HCT116 (cell line): ENCODE data around the gene RHOD. TPM values are rescaled to one million over a fixed set of nuclear protein-coding genes. Genes with fewer than 3 reads are reported as not detected.

Source experiments
- ATAC-seq: fragments of 200-7000 bp; cut with Tn5 transposase; 2 replicates; pipeline ENCODE4 v1.9.1; 2020; ENCODE audit warnings: mild to moderate bottlenecking, moderate library complexity
- BruUV-seq: library from RNA; stranded (reverse); fragments of 400-500 nt; replicated peaks from 2 replicates; lab custom pipeline; 2021; lab: Mats Ljungman, UMichigan
- CTCF ChIA-PET: fragments of 300-600 bp; sonication (Branson Sonifier 250); formaldehyde crosslinking; loops from one replicate; lab custom pipeline; 2021; ENCODE audit warnings: antibody characterized with exemption; lab: Charles Lee
- POLR2A ChIA-PET: fragments of 300-600, 350-600 bp; sonication (Branson Sonifier 250); formaldehyde crosslinking; loops from one replicate; lab custom pipeline; 2021; ENCODE audit warnings: antibody characterized with exemption; lab: Charles Lee
- RAD21 ChIA-PET, 2 experiments: fragments of 300-600 bp; sonication (Branson Sonifier 250); formaldehyde crosslinking; loops; one replicate each; lab custom pipeline; 2023; ENCODE audit warnings: low total read pairs in 2 of 2; ENCODE audit not compliant: uncharacterized antibody in 2 of 2, unreplicated experiment in 2 of 2, low non-redundant PET in 1 of 2; lab: Charles Lee
- DNase-seq: peaks from one replicate; pipeline ENCODE4 v3.0.0-alpha.2; 2010; ENCODE audit warnings: low read depth, low spot score
- H2AFZ ChIP-seq: fragments of 200-600 bp; shearing (Covaris generic), sonication (generic); 2 replicates; pipeline ENCODE4 v1.6.1; 2017; ENCODE audit warnings: low read depth, mixed run types, mixed read lengths, antibody characterized with exemption, low read length; ENCODE audit not compliant: poor library complexity, severe bottlenecking
- H3K27ac ChIP-seq: 2 replicates; pipeline ENCODE4 v1.5.1; 2012; ENCODE audit warnings: low read depth, low read length
- H3K27me3 ChIP-seq: fragments of 200-600 bp; sonication (generic); 2 replicates; pipeline ENCODE4 v1.6.1; 2016; ENCODE audit warnings: mixed run types, low read length, mixed read lengths; ENCODE audit not compliant: insufficient read depth
- H3K36me3 ChIP-seq, 2 experiments: fragments of 200-500 bp in 1 of 2; fragments of 200-600 bp in 1 of 2; sonication (Bioruptor generic) in 1 of 2; sonication (generic) in 1 of 2; 2 replicates each; pipeline versions ENCODE4 v1.5.1 to v1.6.1; 2014 to 2016; ENCODE audit warnings: low read length in 2 of 2, inconsistent platforms in 1 of 2, mixed read lengths in 1 of 2, mixed run types in 1 of 2; ENCODE audit not compliant: insufficient read depth in 2 of 2, control insufficient read depth in 1 of 2
- H3K4me1 ChIP-seq, 2 experiments: fragments of 200-600 bp in 1 of 2; sonication (generic) in 1 of 2; 2 replicates each; pipeline versions ENCODE4 v1.5.1 to v1.6.1; 2012 to 2017; ENCODE audit warnings: low read length in 2 of 2, inconsistent platforms in 1 of 2, mild to moderate bottlenecking in 1 of 2, mixed read lengths in 1 of 2, mixed run types in 1 of 2, moderate library complexity in 1 of 2; ENCODE audit not compliant: insufficient read depth in 2 of 2, control insufficient read depth in 1 of 2
- H3K4me2 ChIP-seq: fragments of 200-600 bp; sonication (generic); 2 replicates; pipeline ENCODE4 v1.6.1; 2017; ENCODE audit warnings: mixed run types, low read length, mixed read lengths
- H3K4me3 ChIP-seq, 2 experiments: fragments of 200-600 bp in 1 of 2; sonication (generic) in 1 of 2; replicated peaks in 1 of 2; 2 replicates each; pipeline ENCODE4 v1.5.1; 2011 to 2016; ENCODE audit warnings: low read length in 2 of 2, control low read depth in 1 of 2, low read depth in 1 of 2, mild to moderate bottlenecking in 1 of 2, mixed read lengths in 1 of 2, mixed run types in 1 of 2
- H3K79me2 ChIP-seq: fragments of 200-600 bp; sonication (generic); 2 replicates; pipeline ENCODE4 v1.6.1; 2017; ENCODE audit warnings: mild to moderate bottlenecking, mixed run types, low read length, moderate library complexity, mixed read lengths; ENCODE audit not compliant: insufficient read depth
- H3K9ac ChIP-seq: fragments of 200-600 bp; sonication (generic); 2 replicates; pipeline ENCODE4 v1.6.1; 2016; ENCODE audit warnings: low read length, mixed read lengths
- H3K9me2 ChIP-seq: fragments of 200-600 bp; sonication (generic), shearing (Covaris generic); 2 replicates; pipeline ENCODE4 v1.6.1; 2017; ENCODE audit warnings: mixed run types, mild to moderate bottlenecking, moderate library complexity; ENCODE audit not compliant: insufficient read depth
- H3K9me3 ChIP-seq, 2 experiments: fragments of 200-500 bp in 1 of 2; fragments of 200-600 bp in 1 of 2; sonication (Bioruptor generic) in 1 of 2; sonication (generic) in 1 of 2; 2 replicates each; pipeline ENCODE4 v1.6.1; 2014 to 2017; ENCODE audit warnings: low read length in 2 of 2, mixed read lengths in 2 of 2, inconsistent platforms in 1 of 2, low read depth in 1 of 2, mild to moderate bottlenecking in 1 of 2, mixed run types in 1 of 2, moderate library complexity in 1 of 2; ENCODE audit not compliant: control insufficient read depth in 1 of 2, insufficient read depth in 1 of 2
- H4K20me1 ChIP-seq: fragments of 200-600 bp; sonication (generic), shearing (Covaris generic); 2 replicates; pipeline ENCODE4 v1.6.1; 2017; ENCODE audit warnings: mixed run types, mild to moderate bottlenecking, moderate library complexity; ENCODE audit not compliant: insufficient read depth
- ATF3 ChIP-seq: IDR thresholded peaks from 2 replicates; pipeline ENCODE4 v1.6.1; 2012
- CBX3 ChIP-seq: IDR thresholded peaks from 2 replicates; pipeline ENCODE4 v1.6.1; 2012; ENCODE audit warnings: low read depth
- EZH2 ChIP-seq: fragments of 200-600 bp; sonication (generic); IDR thresholded peaks from 2 replicates; pipeline ENCODE4 v1.6.1; 2017; ENCODE audit warnings: antibody characterized with exemption, mixed run types
- POLR2AphosphoS5 ChIP-seq: IDR thresholded peaks from 2 replicates; pipeline ENCODE4 v1.6.1; 2011; ENCODE audit warnings: mild to moderate bottlenecking, low read depth, low read length, moderate library complexity
- SIN3A ChIP-seq: IDR thresholded peaks from 2 replicates; pipeline ENCODE4 v1.6.1; 2012; ENCODE audit warnings: low read depth
- SP1 ChIP-seq: IDR thresholded peaks from 2 replicates; pipeline ENCODE4 v1.6.1; 2012; ENCODE audit warnings: low read depth
- YY1 ChIP-seq: IDR thresholded peaks from 2 replicates; pipeline ENCODE4 v1.6.1; 2011; ENCODE audit warnings: low read length, low read depth, moderate library complexity, mild to moderate bottlenecking; ENCODE audit not compliant: insufficient replicate concordance; ENCODE audit errors: extremely low read depth
- ZFX ChIP-seq: fragments of 450-650 bp; IDR thresholded peaks from 2 replicates; pipeline ENCODE4 v1.6.1; 2017
- ZNF274 ChIP-seq: fragments of 200-500 bp; sonication (Bioruptor generic); IDR thresholded peaks from 2 replicates; pipeline ENCODE4 v1.6.1; 2014; ENCODE audit warnings: mild to moderate bottlenecking, low read depth, low read length, inconsistent platforms
- intact Hi-C: fragments of 100-400 bp; cut with micrococcal nuclease; formaldehyde crosslinking; loops from 2 replicates; pipeline ENCODE4 v1.10.0; 2022
- total RNA-seq: library from RNA; stranded (reverse); gene quantifications from one replicate; pipeline ENCODE4 v1.2.1, GENCODE V29; 2021; ENCODE audit not compliant: unreplicated experiment

The RHOD gene
- total RNA-seq, 1 experiment from 2014 or later = 42.0 TPM

GRCh38 chr11:67060111-67060522, 3.5 kb downstream of the RHOD start:
- intact Hi-C loops = no loop called here
- peak overlapping the region; percentile 40 for H3K4me2 ChIP-seq
- DNase-seq = no peak

GRCh38 chr11:67062526-67063373, 6.1 kb downstream of the RHOD start:
- H3K36me3 ChIP-seq = no peaks in the 10 kb centered on the region
- DNase-seq = peak; percentile 49
- H4K20me1 ChIP-seq = no peaks in the 10 kb centered on the region
- H3K27me3 ChIP-seq = no peaks in the 10 kb centered on the region
- intact Hi-C loops = no loop called here
- H3K4me1 ChIP-seq = peaks cover 25 to 50% of the 10 kb centered on the region in 2 experiments
- H3K9me2 ChIP-seq = no peaks in the 10 kb centered on the region
- H3K9ac ChIP-seq = peak overlapping the region; percentile 67
- H2AFZ ChIP-seq = no peak overlapping the region
- no peaks in the 10 kb centered on the region for H3K9me3 ChIP-seq
- 0 out of 2 replicates have a peak, but pooled peaks have one; percentile 15 for TF ChIP-seq POLR2AphosphoS5
- no peak for TF ChIP-seq ATF3
- peak overlapping the region; percentile 75 for H3K27ac ChIP-seq
- peak; percentile 85 for ATAC-seq
- peaks cover 37% of the 10 kb centered on the region for H3K79me2 ChIP-seq
- ChIA-PET RAD21 (no interaction called here), POLR2A (interaction anchor here (1.1 to 1.2 kb wide), 2 partner anchors 11 to 177 kb away, joined by 3 to 4 read pairs; no protein-coding TSS in a partner anchor), CTCF (interaction anchor here (0.9 to 1.5 kb wide), 6 partner anchors 9 to 255 kb away, joined by 3 to 10 read pairs (median 4); no protein-coding TSS in a partner anchor)
- no TSS peak for BruUV-seq
- peak overlapping the region; percentile 15 to 45 for H3K4me3 ChIP-seq
- peak overlapping the region; percentile 83 for H3K4me2 ChIP-seq

More at GRCh38 chr11:67060111-67060522, 3.5 kb downstream of the RHOD start:
- Histone ChIP-seq H4K20me1 (no peaks in the 10 kb centered on the region), H2AFZ (no peak overlapping the region), H3K27me3 (no peaks in the 10 kb centered on the region), H3K4me3 (no peak overlapping the region), H3K36me3 (no peaks in the 10 kb centered on the region), H3K9ac (peak overlapping the region; percentile 31; the same call in 1 of the 2 replicates), H3K9me3 (no peaks in the 10 kb centered on the region), H3K79me2 (peaks cover 47% of the 10 kb centered on the region), H3K27ac (peak overlapping the region; percentile 59)
- ChIA-PET CTCF (interaction anchor here (1.5 kb wide), 1 partner anchor 8 kb away, joined by 4 read pairs; no protein-coding TSS in a partner anchor), RAD21 (no interaction called here)
- ATAC-seq = no peak
- no TSS peak for BruUV-seq
- TF ChIP-seq SP1 = no peak
- no peak for TF ChIP-seq ZFX
- no peak for TF ChIP-seq SIN3A
- TF ChIP-seq CBX3 = no peak
- no peak for TF ChIP-seq ZNF274
- peak; percentile 8 for TF ChIP-seq YY1
- no peak for TF ChIP-seq EZH2
- TF ChIP-seq, all 23 proteins: peak for 1
- POLR2A ChIA-PET = no interaction called here
- H3K4me1 ChIP-seq = peaks cover 37 to 71% of the 10 kb centered on the region in 2 experiments
- H3K9me2 ChIP-seq = no peaks in the 10 kb centered on the region
